GM12872 (cell line): ENCODE results near the gene EMC7.

ENCODE experiments used
- TF ChIP-seq, protein P1 (sequence below): IDR thresholded peaks from 3 replicates; pipeline ENCODE4 v1.5.1; 2011; ENCODE audit warnings: low read depth, mild to moderate bottlenecking, low read length, moderate library complexity; ENCODE audit not compliant: insufficient read depth

The EMC7 gene

DNA sequence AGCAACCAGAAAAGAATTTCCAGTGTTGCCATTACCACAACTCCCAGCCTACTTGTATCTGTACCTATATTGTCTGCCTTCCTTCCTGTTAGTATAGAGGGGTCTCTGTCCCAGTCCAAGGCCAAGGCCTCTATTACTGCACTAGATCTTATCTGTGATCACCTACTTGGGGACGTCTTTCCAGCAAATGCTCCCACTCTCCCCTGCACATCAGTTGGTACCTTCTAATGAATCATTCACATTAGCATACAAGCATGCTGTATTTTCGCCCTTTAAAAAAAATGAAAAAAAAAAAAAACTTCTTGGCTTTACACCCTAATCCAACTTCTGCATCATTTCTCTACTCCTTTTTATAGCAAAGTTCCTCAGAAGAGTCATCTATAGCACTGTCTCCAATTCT is 57.8 kb downstream of the EMC7 start:
- TF ChIP-seq, protein P1, sequence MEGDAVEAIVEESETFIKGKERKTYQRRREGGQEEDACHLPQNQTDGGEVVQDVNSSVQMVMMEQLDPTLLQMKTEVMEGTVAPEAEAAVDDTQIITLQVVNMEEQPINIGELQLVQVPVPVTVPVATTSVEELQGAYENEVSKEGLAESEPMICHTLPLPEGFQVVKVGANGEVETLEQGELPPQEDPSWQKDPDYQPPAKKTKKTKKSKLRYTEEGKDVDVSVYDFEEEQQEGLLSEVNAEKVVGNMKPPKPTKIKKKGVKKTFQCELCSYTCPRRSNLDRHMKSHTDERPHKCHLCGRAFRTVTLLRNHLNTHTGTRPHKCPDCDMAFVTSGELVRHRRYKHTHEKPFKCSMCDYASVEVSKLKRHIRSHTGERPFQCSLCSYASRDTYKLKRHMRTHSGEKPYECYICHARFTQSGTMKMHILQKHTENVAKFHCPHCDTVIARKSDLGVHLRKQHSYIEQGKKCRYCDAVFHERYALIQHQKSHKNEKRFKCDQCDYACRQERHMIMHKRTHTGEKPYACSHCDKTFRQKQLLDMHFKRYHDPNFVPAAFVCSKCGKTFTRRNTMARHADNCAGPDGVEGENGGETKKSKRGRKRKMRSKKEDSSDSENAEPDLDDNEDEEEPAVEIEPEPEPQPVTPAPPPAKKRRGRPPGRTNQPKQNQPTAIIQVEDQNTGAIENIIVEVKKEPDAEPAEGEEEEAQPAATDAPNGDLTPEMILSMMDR = no peak

DNA sequence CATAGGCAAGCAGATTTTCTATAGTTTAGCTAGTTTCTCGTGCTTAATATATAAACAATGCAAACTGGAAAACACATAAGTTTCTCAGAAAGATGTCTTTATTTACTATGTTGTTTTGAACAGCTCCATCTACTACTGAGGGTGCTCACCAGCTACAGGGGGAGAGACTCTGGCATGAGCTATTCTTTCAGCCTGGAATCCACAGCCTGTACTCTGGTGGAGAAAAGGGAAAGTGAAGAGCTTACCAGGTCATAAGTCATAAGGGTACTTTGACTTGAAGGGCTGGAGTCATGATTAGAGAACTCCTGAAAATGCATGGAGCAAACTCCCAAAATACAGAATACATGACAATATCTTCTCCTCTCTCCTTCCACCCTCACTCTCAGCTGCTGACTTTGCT is 58.3 kb downstream of the EMC7 start:
- TF ChIP-seq, protein P1 = no peak

DNA sequence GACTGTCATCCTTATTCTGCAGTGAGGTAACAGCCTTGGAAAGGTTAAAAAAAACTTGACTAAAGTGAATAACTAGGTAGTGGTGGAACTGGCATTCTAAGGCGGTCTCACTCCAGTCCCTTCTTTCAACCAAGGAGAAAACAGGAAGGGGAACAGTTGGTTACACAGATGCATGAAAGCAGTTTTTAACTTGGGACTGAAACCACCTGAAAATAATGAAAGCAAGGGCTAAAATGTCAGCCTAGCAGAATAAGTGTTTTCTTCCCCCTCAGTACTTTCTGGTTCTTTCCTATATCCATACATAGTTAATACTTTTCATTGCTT is 61.9 kb downstream of the EMC7 start:
- TF ChIP-seq, protein P1 = no peak

DNA sequence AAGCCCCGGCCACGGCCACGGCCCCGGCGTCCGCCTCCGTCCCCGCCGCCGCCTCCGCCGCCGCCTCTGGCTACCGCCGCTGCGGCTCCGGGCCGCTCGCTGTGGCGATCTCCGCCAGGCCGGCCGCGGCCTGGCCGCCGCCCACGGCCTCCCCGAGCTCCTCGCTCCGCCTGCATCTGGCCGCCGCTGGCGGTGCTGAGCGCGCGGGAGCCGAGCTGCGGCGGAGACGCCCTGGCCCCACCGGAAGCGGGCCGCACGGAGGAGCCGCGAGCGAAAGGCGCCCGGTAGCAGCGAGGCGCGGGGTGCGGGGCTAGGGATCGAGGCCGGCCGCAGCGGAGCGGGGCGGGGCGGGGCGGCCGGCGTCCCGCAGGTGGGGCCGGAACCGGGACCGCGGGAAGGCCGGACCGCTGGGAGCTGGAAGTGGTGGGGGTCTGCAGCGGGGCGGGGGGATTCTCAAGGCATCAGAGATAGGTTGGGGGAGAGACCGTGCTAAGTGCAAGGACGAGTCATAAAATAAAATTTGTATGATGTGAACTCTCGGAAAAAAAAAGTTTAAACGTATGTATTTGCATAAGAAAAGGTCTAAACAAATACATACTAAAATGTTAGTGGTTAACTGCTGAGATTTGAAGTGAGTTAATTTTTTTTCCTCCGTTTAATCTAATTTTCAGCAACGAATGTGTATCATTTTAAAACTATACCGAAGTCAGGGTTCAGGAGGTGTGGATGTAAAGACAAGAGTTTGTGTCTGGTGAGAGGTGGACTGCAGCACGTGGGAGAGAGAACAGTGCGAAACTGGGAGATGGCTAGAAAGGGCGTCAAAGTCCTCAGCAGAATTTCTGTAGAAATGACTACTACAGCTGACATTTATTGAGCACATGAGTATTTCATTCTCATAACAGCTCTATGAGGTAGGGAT is 62.5 kb downstream of the EMC7 start, which contains the start of gene AVEN:
TSS of gene AVEN (minus strand) at position 334 of the 919 bp plus-strand sequence. CDS start at position 176, 158 bp downstream.
- TF ChIP-seq, protein P1 = no peak

DNA sequence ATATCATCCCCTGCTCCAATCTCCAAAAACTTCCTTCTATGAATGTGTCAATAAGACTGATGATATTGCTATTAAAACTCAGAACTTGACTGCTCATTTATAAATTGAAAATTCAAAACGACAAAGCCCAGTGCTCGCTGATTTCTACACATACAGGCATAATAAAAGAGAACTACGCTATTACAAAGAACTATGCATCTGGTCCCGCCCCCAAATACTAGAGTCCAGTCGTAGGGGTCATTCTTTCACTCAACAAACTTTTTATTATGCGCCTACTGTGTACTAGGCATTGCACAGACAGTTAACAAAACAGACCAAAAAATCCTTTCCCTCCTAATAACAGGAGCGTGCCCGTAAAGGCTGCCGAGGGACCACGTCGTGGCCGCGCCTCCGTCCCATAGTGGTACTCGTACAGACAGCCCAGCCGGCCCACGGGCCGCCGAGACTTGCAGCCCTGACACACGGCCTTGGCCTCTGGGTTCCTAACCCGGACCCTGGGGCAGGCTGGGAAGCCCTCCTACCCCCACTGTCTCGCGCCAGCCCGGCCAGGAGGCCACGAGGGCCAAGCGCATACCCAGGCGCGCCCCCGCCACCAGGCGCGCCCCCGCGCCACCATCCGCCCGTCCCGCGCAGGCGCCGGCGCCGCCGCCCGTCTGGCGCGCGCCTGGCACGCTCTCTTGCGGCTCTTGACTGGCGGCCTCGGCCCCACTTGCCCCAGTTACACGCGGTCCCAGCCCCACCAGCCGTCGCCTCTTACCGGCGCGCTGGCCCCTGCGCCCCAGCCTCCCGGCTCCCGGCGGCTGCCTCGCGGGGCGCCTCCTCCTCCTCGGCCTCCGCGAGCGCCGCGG is 63.4 kb downstream of the EMC7 start:
- TF ChIP-seq, protein P1 = no peak
